ELF-1 (cell line): ENCODE measurements around the gene AAR2.

Experiments used
- DNase-seq: peaks from one replicate; pipeline ENCODE4 v3.0.0-alpha.2; 2016; ENCODE audit warnings: low read depth, low spot score

AAR2 gene

GRCh38 chr20:36279362-36279761 lies 43.1 kb downstream of the AAR2 start:
- DNase-seq = no peak

- no peak for DNase-seq
Measured at GRCh38 chr20:36279776-36280175, 43.5 kb downstream of the AAR2 start.

- DNase-seq = no peak
Measured at GRCh38 chr20:36281785-36282380, 45.6 kb downstream of the AAR2 start.

GRCh38 chr20:36284751-36285150 lies 48.5 kb downstream of the AAR2 start:
- DNase-seq = no peak

GRCh38 chr20:36285746-36286447 lies 49.6 kb downstream of the AAR2 start:
- no peak for DNase-seq

- DNase-seq = no peak
Measured at GRCh38 chr20:36297656-36298055, 61.4 kb downstream of the AAR2 start.

GRCh38 chr20:36298061-36298460 lies 61.8 kb downstream of the AAR2 start:
- DNase-seq = no peak

- DNase-seq = no peak
Measured at GRCh38 chr20:36298795-36299339, 62.6 kb downstream of the AAR2 start.

GRCh38 chr20:36299459-36299858 lies 63.2 kb downstream of the AAR2 start:
- no peak for DNase-seq

GRCh38 chr20:36301359-36302119 lies 65.3 kb downstream of the AAR2 start:
- no peak for DNase-seq

GRCh38 chr20:36303020-36303595 lies 66.8 kb downstream of the AAR2 start:
- no peak for DNase-seq

- no peak for DNase-seq
Measured at GRCh38 chr20:36303831-36304230, 67.6 kb downstream of the AAR2 start.

- peak; percentile 33 for DNase-seq
Measured at GRCh38 chr20:36304786-36305495, 68.7 kb downstream of the AAR2 start.

GRCh38 chr20:36305602-36306551 lies 69.6 kb downstream of the AAR2 start, which contains the start of gene DLGAP4:
DLGAP4 (plus strand) TSS chr20:36306339; CDS start chr20:36431718, 125,379 bp downstream.
- DNase-seq = no peak
